ENCODE results near the gene RSRC1. TPM values are rescaled to one million over a fixed set of nuclear protein-coding genes. Genes with fewer than 3 reads are reported as not detected.
"Not testable (repeated sequence)": the region's sequence is repeated elsewhere in the genome, so short reads cannot be mapped to it uniquely, and the experiment has no call there.

The RSRC1 gene
- total RNA-seq, 2 donors from 2014 or later = 38.7 to 49.6 TPM

DNA sequence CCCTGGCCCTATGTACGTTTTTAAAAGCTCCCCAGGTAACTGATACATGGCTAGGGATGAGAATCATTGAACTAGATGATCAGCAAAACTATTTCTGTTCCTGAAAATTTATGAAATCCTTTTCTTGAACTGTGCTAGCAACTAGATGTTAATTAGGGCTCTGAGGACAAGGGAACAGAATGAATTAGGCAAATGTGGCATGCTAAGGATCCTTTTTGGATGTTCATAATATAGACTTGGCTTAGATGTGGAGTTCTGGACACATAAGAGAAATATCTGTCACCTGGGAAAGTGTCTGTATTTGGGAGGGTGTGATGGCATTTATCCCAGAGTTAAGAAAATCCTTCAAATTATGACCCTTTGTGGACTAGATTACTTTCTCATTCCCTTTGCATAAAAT lies 71.2 kb downstream of the RSRC1 start:
- Mint-ChIP-seq H3K9me3 (no peaks in the 10 kb centered on the region), H3K27me3 (no peaks in the 10 kb centered on the region), H3K36me3 (peaks cover 4% of the 10 kb centered on the region), H3K27ac (no peak overlapping the region), H3K4me1 (ENCODE audit: low read depth in 2 of 2) (no peaks in the 10 kb centered on the region), H3K4me3 (no peak overlapping the region)
- ATAC-seq (no peak), DNase-seq (ENCODE audit: low spot score) (no peak)

- ATAC-seq (no peak), DNase-seq (ENCODE audit: low spot score) (no peak)
- Mint-ChIP-seq H3K27ac (no peak overlapping the region), H3K36me3 (no peaks in the 10 kb centered on the region), H3K27me3 (no peaks in the 10 kb centered on the region), H3K4me3 (no peak overlapping the region), H3K9me3 (no peaks in the 10 kb centered on the region), H3K4me1 (ENCODE audit: low read depth in 2 of 2) (no peaks in the 10 kb centered on the region)
These were observed 75.8 kb downstream of the RSRC1 start for GRCh38 chr3:158185711-158186110.

- no peak for DNase-seq (ENCODE audit: low spot score)
- peaks cover 24% of the 10 kb centered on the region for H3K9me3 Mint-ChIP-seq
- peaks cover 51% of the 10 kb centered on the region for H3K36me3 Mint-ChIP-seq
- H3K4me3 Mint-ChIP-seq = no peak overlapping the region
- H3K4me1 Mint-ChIP-seq (ENCODE audit: low read depth in 2 of 2) = peaks cover under 1 to 8% of the 10 kb centered on the region in 2 donors
- no peak for ATAC-seq
- H3K27ac Mint-ChIP-seq = no peak overlapping the region
- H3K27me3 Mint-ChIP-seq = no peaks in the 10 kb centered on the region
These were observed 91.1 kb downstream of the RSRC1 start for GRCh38 chr3:158200955-158201354.

DNA sequence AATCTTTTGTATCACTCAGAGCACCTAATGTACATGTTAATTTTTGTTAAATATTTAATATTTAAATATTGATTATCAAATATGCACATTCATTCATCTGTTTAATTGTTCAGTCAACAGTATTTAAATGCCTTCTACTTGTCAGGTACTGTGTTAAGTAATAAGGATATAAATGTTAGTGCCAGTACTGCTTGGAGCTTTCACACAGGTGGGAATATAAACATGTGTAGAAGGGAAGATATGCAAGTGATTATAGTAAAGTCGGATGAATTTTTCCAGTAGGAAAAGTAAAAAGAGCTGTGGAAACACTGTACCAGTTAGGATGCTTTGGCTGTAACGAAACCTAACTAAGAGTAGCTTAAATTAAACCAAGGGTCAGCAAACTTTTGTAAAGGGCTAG lies 95.4 kb downstream of the RSRC1 start:
- Mint-ChIP-seq H3K27ac (no peak overlapping the region), H3K4me1 (ENCODE audit: low read depth in 2 of 2) (peaks cover 5 to 10% of the 10 kb centered on the region in 2 donors), H3K9me3 (peaks cover 12% of the 10 kb centered on the region), H3K27me3 (no peaks in the 10 kb centered on the region), H3K4me3 (no peak overlapping the region), H3K36me3 (peaks cover 26% of the 10 kb centered on the region)
- DNase-seq (ENCODE audit: low spot score) (no peak), ATAC-seq (no peak)

GRCh38 chr3:158205994-158206393 lies 96.1 kb downstream of the RSRC1 start:
- H3K36me3 Mint-ChIP-seq = peaks cover 21% of the 10 kb centered on the region
- no peak overlapping the region for H3K27ac Mint-ChIP-seq
- DNase-seq (ENCODE audit: low spot score) (no peak), ATAC-seq (no peak)
- H3K4me1 Mint-ChIP-seq (ENCODE audit: low read depth in 2 of 2) = peaks cover 5 to 10% of the 10 kb centered on the region in 2 donors
- no peak overlapping the region for H3K4me3 Mint-ChIP-seq
- peaks cover 10% of the 10 kb centered on the region for H3K9me3 Mint-ChIP-seq
- no peaks in the 10 kb centered on the region for H3K27me3 Mint-ChIP-seq

DNA sequence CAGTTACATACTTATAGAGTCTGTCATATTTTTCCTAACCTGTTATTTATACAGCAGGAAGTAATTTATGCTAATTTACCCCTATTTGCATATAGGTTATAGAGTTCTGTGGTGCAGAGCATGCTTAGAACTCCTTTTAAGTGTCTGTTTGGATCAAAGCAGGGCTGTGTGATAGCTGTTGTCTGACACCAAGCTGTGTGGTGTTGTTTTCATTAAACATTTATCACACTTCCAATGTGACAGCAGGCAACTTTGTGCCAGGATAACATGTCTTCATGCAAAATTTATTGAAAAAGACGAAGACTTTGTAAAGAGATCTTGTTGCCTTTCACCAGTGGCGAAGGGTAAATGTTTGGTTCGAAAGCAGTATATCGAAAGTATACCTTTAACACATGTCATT lies 100.2 kb downstream of the RSRC1 start:
- Mint-ChIP-seq H3K36me3 (peaks cover 3% of the 10 kb centered on the region), H3K27ac (no peak overlapping the region), H3K9me3 (no peaks in the 10 kb centered on the region), H3K27me3 (no peaks in the 10 kb centered on the region), H3K4me3 (no peak overlapping the region), H3K4me1 (ENCODE audit: low read depth in 2 of 2) (peaks cover 5 to 10% of the 10 kb centered on the region in 2 donors)
- ATAC-seq (no peak), DNase-seq (ENCODE audit: low spot score) (no peak)

DNA sequence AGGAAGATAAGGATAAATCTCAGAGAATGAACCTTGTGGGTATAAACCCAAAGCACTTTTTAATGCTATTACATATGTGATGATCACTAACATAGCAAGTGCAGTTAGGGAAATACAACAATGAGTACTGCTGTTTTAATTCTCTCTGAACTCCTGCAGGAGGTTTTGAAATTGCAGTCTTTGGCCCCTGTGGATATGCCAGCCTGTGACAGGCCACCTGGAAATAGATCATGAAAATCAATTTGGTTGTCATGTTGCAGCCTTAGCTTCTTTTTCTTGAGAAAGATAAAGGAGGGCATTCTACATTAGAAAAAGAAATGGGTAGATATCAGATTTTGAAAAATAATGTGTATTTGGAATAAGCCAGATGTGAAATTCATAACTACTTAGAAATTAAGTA lies 103.6 kb downstream of the RSRC1 start:
- Mint-ChIP-seq H3K27me3 (no peaks in the 10 kb centered on the region), H3K27ac (no peak overlapping the region), H3K36me3 (peaks cover 17% of the 10 kb centered on the region), H3K4me1 (ENCODE audit: low read depth in 2 of 2) (peaks cover 0 to 5% of the 10 kb centered on the region in 2 donors), H3K9me3 (no peaks in the 10 kb centered on the region), H3K4me3 (no peak overlapping the region)
- ATAC-seq = no peak
- DNase-seq (ENCODE audit: low spot score) = no peak

DNA sequence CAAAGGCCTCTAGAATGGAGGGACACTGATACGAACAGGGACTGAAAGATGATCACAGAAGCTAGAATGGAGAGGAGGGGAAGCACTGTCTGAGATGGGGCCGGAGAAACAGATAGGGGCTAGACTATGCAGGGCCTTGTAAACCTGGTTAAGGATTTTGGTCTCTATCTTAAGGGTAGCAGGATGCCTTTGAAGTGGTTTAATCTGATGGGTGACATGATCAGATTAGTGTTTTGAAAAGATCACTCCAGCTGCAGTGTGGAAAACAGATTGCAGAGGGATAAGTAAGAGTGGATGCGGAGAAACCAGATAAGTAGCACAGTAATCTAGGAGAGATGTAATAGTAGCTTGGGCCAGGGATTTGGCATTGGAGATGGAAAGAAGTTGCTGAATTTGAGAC lies 108.1 kb downstream of the RSRC1 start:
- peaks cover 22% of the 10 kb centered on the region for H3K36me3 Mint-ChIP-seq
- no peaks in the 10 kb centered on the region for H3K27me3 Mint-ChIP-seq
- no peaks in the 10 kb centered on the region for H3K9me3 Mint-ChIP-seq
- no peak for ATAC-seq
- no peak overlapping the region for H3K27ac Mint-ChIP-seq
- no peak for DNase-seq (ENCODE audit: low spot score)
- H3K4me1 Mint-ChIP-seq (ENCODE audit: low read depth in 2 of 2) = peaks cover 0 to 10% of the 10 kb centered on the region in 2 donors
- H3K4me3 Mint-ChIP-seq = no peak overlapping the region

- H3K36me3 Mint-ChIP-seq = peaks cover 15% of the 10 kb centered on the region
- no peaks in the 10 kb centered on the region for H3K27me3 Mint-ChIP-seq
- H3K4me3 Mint-ChIP-seq = no peak overlapping the region
- no peaks in the 10 kb centered on the region for H3K9me3 Mint-ChIP-seq
- peaks cover 0 to 7% of the 10 kb centered on the region in 2 donors for H3K4me1 Mint-ChIP-seq (ENCODE audit: low read depth in 2 of 2)
- DNase-seq (ENCODE audit: low spot score) (no peak), ATAC-seq (no peak)
- H3K27ac Mint-ChIP-seq = no peak overlapping the region
These were observed 110.7 kb downstream of the RSRC1 start for GRCh38 chr3:158220575-158220974.

- Mint-ChIP-seq H3K9me3 (no peaks in the 10 kb centered on the region), H3K4me3 (no peak overlapping the region), H3K4me1 (ENCODE audit: low read depth in 2 of 2) (peaks cover 0 to 6% of the 10 kb centered on the region in 2 donors), H3K27ac (no peak overlapping the region), H3K27me3 (no peaks in the 10 kb centered on the region), H3K36me3 (peaks cover 13% of the 10 kb centered on the region)
- no peak for ATAC-seq
- DNase-seq (ENCODE audit: low spot score) = no peak
These were observed 111.5 kb downstream of the RSRC1 start for GRCh38 chr3:158221426-158221825.

DNA sequence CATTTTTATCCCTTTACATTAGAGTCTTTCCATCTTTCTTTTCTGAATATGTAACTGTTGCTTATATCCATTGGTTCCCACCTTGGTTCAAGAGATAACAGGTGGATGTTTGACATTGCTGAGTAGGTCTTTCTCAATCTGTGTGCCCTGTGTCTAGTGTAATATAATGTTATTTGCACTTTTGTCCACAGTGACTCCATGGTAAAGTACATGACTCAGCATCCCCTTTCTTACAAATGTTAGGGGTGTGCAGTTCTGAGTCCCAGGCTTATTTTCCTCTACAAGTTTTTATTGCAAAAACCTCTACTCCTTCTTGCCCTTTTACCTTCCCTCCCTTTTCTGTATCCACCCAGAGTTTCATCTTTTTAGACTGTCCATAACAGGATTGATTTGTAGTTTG lies 116.5 kb downstream of the RSRC1 start:
- Mint-ChIP-seq H3K9me3 (no peaks in the 10 kb centered on the region), H3K4me3 (no peak overlapping the region), H3K27me3 (no peaks in the 10 kb centered on the region), H3K36me3 (peaks cover 6% of the 10 kb centered on the region), H3K27ac (no peak overlapping the region), H3K4me1 (ENCODE audit: low read depth in 2 of 2) (peaks cover 0 to 6% of the 10 kb centered on the region in 2 donors)
- no peak for ATAC-seq
- DNase-seq (ENCODE audit: low spot score) = no peak

DNA sequence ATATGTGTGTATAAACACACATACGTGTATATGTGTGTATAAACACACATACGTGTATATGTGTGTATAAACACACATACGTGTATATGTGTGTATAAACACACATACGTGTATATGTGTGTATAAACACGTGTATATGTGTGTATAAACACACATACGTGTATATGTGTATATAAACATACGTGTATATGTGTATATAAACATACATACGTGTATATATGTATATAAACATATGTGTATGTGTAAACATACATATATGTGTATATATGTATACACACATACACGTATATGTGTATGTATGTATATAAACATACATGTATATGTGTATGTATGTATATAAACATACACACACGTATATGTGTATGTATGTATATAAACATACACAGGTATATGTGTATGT lies 119.1 kb downstream of the RSRC1 start:
- not testable (repeated sequence) for H3K9me3 Mint-ChIP-seq; H3K4me3 Mint-ChIP-seq; ATAC-seq; H3K27me3 Mint-ChIP-seq; DNase-seq (ENCODE audit: low spot score); H3K4me1 Mint-ChIP-seq (ENCODE audit: low read depth in 2 of 2); H3K36me3 Mint-ChIP-seq; H3K27ac Mint-ChIP-seq

DNA sequence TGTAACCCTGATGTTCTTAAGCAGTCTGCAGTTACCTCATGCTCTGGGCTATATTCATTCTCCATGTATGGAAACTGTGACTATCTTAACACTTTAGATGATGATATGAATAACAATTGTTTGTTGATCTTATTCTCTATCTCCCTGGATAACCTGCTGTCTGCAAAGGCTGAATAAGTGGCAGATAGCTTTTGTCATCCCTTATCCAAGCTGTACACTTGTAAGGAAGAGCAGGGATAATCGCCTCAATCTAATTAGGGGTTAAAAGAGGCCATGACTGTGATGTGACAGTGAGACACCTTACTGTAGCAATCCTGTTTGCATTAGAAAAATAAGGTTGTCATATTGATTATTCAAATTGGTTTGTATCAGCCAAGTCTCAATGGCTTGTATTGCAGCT lies 123.9 kb downstream of the RSRC1 start:
- no peaks in the 10 kb centered on the region for H3K27me3 Mint-ChIP-seq
- H3K9me3 Mint-ChIP-seq = no peaks in the 10 kb centered on the region
- H3K4me1 Mint-ChIP-seq (ENCODE audit: low read depth in 2 of 2) = no peaks in the 10 kb centered on the region
- H3K36me3 Mint-ChIP-seq = peaks cover 9% of the 10 kb centered on the region
- DNase-seq (ENCODE audit: low spot score) = no peak
- no peak overlapping the region for H3K4me3 Mint-ChIP-seq
- ATAC-seq = no peak
- no peak overlapping the region for H3K27ac Mint-ChIP-seq

GRCh38 chr3:158244274-158244673 lies 134.4 kb downstream of the RSRC1 start:
- H3K4me3 Mint-ChIP-seq = no peak overlapping the region
- no peak overlapping the region for H3K27ac Mint-ChIP-seq
- ATAC-seq (no peak), DNase-seq (ENCODE audit: low spot score) (no peak)
- H3K9me3 Mint-ChIP-seq = peaks cover 26% of the 10 kb centered on the region
- peaks cover 42% of the 10 kb centered on the region for H3K36me3 Mint-ChIP-seq
- H3K27me3 Mint-ChIP-seq = no peaks in the 10 kb centered on the region
- H3K4me1 Mint-ChIP-seq (ENCODE audit: low read depth in 2 of 2) = peaks cover 4 to 21% of the 10 kb centered on the region in 2 donors

- ATAC-seq (no peak), DNase-seq (ENCODE audit: low spot score) (no peak)
- H3K36me3 Mint-ChIP-seq = peaks cover 47% of the 10 kb centered on the region
- H3K9me3 Mint-ChIP-seq = peaks cover 26% of the 10 kb centered on the region
- peaks cover 4 to 21% of the 10 kb centered on the region in 2 donors for H3K4me1 Mint-ChIP-seq (ENCODE audit: low read depth in 2 of 2)
- no peaks in the 10 kb centered on the region for H3K27me3 Mint-ChIP-seq
- no peak overlapping the region for H3K4me3 Mint-ChIP-seq
- H3K27ac Mint-ChIP-seq = no peak overlapping the region
These were observed 137.4 kb downstream of the RSRC1 start for GRCh38 chr3:158247288-158247687.
